K562 (cell line): ENCODE results near the gene CD46. TPM values are rescaled to one million over a fixed set of nuclear protein-coding genes. Genes with fewer than 3 reads are reported as not detected.

Experiments
- BMI1 ChIP-seq: fragments of 150-350 bp; IDR thresholded peaks from 2 replicates; pipeline ENCODE4 v1.6.1; 2014; ENCODE audit warnings: low read length
- BRD9 ChIP-seq: fragments of 450-650 bp; IDR thresholded peaks from 2 replicates; pipeline ENCODE4 v1.6.1; 2018; ENCODE audit warnings: low read depth; ENCODE audit not compliant: partially characterized antibody
- CCNT2 ChIP-seq: IDR thresholded peaks from 2 replicates; pipeline ENCODE4 v1.6.1; 2011; ENCODE audit warnings: borderline replicate concordance, low read depth, mild to moderate bottlenecking, moderate library complexity, mixed read lengths, low read length; ENCODE audit not compliant: insufficient read length; ENCODE audit errors: extremely low read depth
- CEBPB ChIP-seq: fragments of 450-650 bp; IDR thresholded peaks from 2 replicates; pipeline ENCODE4 v1.6.1; 2016; ENCODE audit warnings: missing genetic modification characterization, missing compliant biosample characterization
- E2F3 ChIP-seq: fragments of 250-450 bp; sonication (Bioruptor Pico); IDR thresholded peaks from 2 replicates; pipeline ENCODE4 v1.4.0; 2020; ENCODE audit warnings: mild to moderate bottlenecking
- ETS2 ChIP-seq: IDR thresholded peaks from 2 replicates; pipeline ENCODE4 v1.6.1; 2016; ENCODE audit warnings: borderline replicate concordance, missing genetic modification characterization, mild to moderate bottlenecking, moderate library complexity, missing compliant biosample characterization; ENCODE audit not compliant: poor library complexity, severe bottlenecking
- FOSL1 ChIP-seq: fragments of 200-800 bp; sonication (Bioruptor generic); conservative IDR thresholded peaks from 2 replicates; pipeline ENCODE4 v1.6.1; 2016; ENCODE audit warnings: missing genetic modification characterization, missing compliant biosample characterization
- FOXK2 ChIP-seq, 2 experiments: fragments of 450-650 bp; IDR thresholded peaks in 1 of 2; conservative IDR thresholded peaks in 1 of 2; 2 replicates each; pipeline ENCODE4 v1.6.1; 2016; ENCODE audit warnings: low read depth in 2 of 2, mild to moderate bottlenecking in 1 of 2
- GTF2E2 ChIP-seq: fragments of 200-800 bp; sonication (Bioruptor generic); IDR thresholded peaks from 2 replicates; pipeline ENCODE4 v1.6.1; 2016; ENCODE audit warnings: missing genetic modification characterization, missing compliant biosample characterization
- MCM5 ChIP-seq: fragments of 450-650 bp; IDR thresholded peaks from 2 replicates; pipeline ENCODE4 v1.6.1; 2016; ENCODE audit warnings: low read depth
- MTA2 ChIP-seq: fragments of 450-650 bp; IDR thresholded peaks from 2 replicates; pipeline ENCODE4 v1.6.1; 2016; ENCODE audit warnings: low read depth
- NR2C1 ChIP-seq, 2 experiments: fragments of 450-650 bp; IDR thresholded peaks; 2 replicates each; pipeline ENCODE4 v1.6.1; 2017; ENCODE audit warnings: mild to moderate bottlenecking in 2 of 2, antibody characterized with exemption in 1 of 2, inconsistent platforms in 1 of 2, missing compliant biosample characterization in 1 of 2, missing genetic modification characterization in 1 of 2
- TOE1 ChIP-seq, 2 experiments: fragments of 450-650 bp in 1 of 2; sonication (generic) in 1 of 2; formaldehyde crosslinking in 1 of 2; IDR thresholded peaks; 2 replicates each; pipeline versions ENCODE4 v1.7.1 to v1.8.0; 2016 to 2022; ENCODE audit warnings: borderline replicate concordance in 2 of 2, mild to moderate bottlenecking in 2 of 2, antibody characterized with exemption in 1 of 2, inconsistent platforms in 1 of 2, low read depth in 1 of 2, missing genetic modification reagents in 1 of 2, moderate library complexity in 1 of 2
- XRCC3 ChIP-seq: fragments of 450-650 bp; IDR thresholded peaks from 2 replicates; pipeline ENCODE4 v1.6.1; 2017; ENCODE audit warnings: mild to moderate bottlenecking, moderate library complexity
- ZNF140 ChIP-seq: fragments of 250-450 bp; sonication (Bioruptor Pico); IDR thresholded peaks from 2 replicates; pipeline ENCODE4 v1.8.0; 2021; ENCODE audit warnings: moderate library complexity, mild to moderate bottlenecking, inconsistent platforms
- ZNF175 ChIP-seq: fragments of 200-800 bp; sonication (Bioruptor generic); IDR thresholded peaks from 2 replicates; pipeline ENCODE4 v1.6.1; 2016; ENCODE audit warnings: low read depth, mild to moderate bottlenecking, missing genetic modification characterization, missing compliant biosample characterization
- ZNF324 ChIP-seq: fragments of 250-450 bp; sonication (Bioruptor Pico); IDR thresholded peaks from 2 replicates; pipeline ENCODE4 v1.4.0; 2020; ENCODE audit warnings: mild to moderate bottlenecking
- ZNF561 ChIP-seq: fragments of 450-650 bp; formaldehyde crosslinking; conservative IDR thresholded peaks from 2 replicates; pipeline ENCODE4 v1.4.0; 2020; ENCODE audit warnings: mild to moderate bottlenecking, moderate library complexity
- ZNF583 ChIP-seq: fragments of 250-450 bp; sonication (Bioruptor Pico); IDR thresholded peaks from 2 replicates; pipeline ENCODE4 v1.4.0; 2020
- ZNF699 ChIP-seq: fragments of 250-450 bp; sonication (Bioruptor Pico); IDR thresholded peaks from 2 replicates; pipeline ENCODE4 v1.8.0; 2021; ENCODE audit warnings: mild to moderate bottlenecking, moderate library complexity; ENCODE audit not compliant: insufficient replicate concordance
- polyA plus RNA-seq, 8 experiments: library from polyadenylated mRNA; depleted of rRNA in 4 of 8; stranded (reverse) in 5 of 8; unstranded in 3 of 8; fragments of >200 nt; fragmentation: Nextera tagmentation in 2 of 8; fragmentation: Illumina TruSeq in 1 of 8; extraction: Ambion mirVana in 2 of 8; extraction: Trizol in 1 of 8; gene quantifications; 2 replicates each; pipeline versions ENCODE4 v1.2.1 to v1.2.3, GENCODE V29; 2011 to 2014; ENCODE audit warnings: inconsistent platforms in 1 of 8, missing spikeins in 1 of 8
- total RNA-seq, 7 experiments: library from RNA; depleted of rRNA in 6 of 7; stranded (reverse); fragments of >200 nt in 6 of 7; fragmentation: Illumina TruSeq in 2 of 7; extraction: Trizol in 2 of 7; gene quantifications; 2 replicates each; pipeline versions ENCODE4 v1.2.1 to v1.2.3, GENCODE V29; 2011 to 2021; ENCODE audit warnings: low replicate concordance in 1 of 7
- TF ChIP-seq, protein P1 (sequence below): fragments of 450-650 bp; IDR thresholded peaks from one replicate; pipeline ENCODE4 v1.6.1; 2018; ENCODE audit warnings: mild to moderate bottlenecking, moderate library complexity; ENCODE audit not compliant: partially characterized antibody
- TF ChIP-seq, protein P2 (sequence below): fragments of 450-650 bp; IDR thresholded peaks from 2 replicates; pipeline ENCODE4 v1.6.1; 2017; ENCODE audit warnings: antibody characterized with exemption, mild to moderate bottlenecking

CD46 gene
- total and polyA plus RNA-seq, 9 of the 15 experiments (the other 6 are each of a cell fraction or from before 2014, with no cell fraction given), result 87.9 to 374 (median 156) TPM

DNA sequence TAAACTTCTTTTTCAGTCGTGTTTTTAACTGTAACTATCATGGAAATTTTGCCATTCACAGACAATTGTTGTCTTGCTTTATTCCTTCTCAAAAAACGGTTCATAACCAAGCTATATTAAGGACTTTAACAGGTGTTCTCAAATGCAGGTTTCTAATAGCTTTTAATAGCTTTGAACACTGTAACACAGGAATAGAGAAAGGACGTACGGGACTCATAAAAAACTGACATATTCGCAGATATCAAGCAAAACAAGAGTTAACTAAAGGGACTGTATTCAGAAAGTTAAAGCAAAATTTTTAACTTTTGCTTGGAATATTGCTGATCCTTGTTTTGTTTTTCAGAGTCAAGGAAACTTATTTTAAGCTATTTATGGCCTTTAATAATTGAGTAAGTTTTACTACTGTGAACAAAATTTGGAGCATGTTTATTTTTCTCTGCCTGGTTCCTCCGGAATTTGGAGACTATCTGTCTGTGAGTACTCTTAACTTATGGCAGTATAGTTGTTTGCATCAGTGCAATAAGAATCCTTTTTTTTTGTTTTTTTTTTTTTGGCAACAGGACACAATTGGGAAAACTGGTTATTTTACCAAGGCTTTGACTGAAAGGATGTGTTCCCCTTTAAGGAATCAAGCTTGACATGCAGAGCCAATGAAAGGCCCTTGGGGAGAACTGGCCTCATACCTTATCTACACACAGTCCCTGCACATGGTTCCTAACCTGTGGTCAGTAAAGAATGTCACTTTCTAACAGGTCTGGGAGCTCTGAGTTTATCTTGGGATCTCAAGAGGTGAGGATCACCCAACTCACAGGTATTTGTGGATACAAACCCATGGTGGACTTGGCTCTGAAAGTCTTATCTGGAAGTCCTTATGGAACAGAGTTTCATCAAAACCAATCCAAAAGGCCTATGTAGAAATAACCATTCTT is 5.8 kb upstream of the CD46 start (continued):
- TF ChIP-seq FOXK2 (conservative IDR thresholded peaks at IDR 0.05 in 1 of 2, IDR thresholded peaks at IDR 0.05 in 1 of 2; ENCODE audit: low read depth in 2 of 2), result peak; percentile 44 to 64; a peak in 3 of 4 replicates
- TF ChIP-seq MCM5, result no peak
- TF ChIP-seq NR2C1 (IDR thresholded peaks at IDR 0.05), result no peak
- no peak for TF ChIP-seq NR2C1 (tag; IDR thresholded peaks at IDR 0.05)
- TF ChIP-seq XRCC3, result no peak
- TF ChIP-seq CCNT2, result peak; percentile 30
- 0 out of 2 replicates have a peak, but pooled peaks have one; percentile 5 for TF ChIP-seq ZNF175 (CRISPR knock-in tag)
- no peak for TF ChIP-seq CEBPB
- TF ChIP-seq ZNF324 (CRISPR knock-in tag), result no peak
- TF ChIP-seq, protein P1, sequence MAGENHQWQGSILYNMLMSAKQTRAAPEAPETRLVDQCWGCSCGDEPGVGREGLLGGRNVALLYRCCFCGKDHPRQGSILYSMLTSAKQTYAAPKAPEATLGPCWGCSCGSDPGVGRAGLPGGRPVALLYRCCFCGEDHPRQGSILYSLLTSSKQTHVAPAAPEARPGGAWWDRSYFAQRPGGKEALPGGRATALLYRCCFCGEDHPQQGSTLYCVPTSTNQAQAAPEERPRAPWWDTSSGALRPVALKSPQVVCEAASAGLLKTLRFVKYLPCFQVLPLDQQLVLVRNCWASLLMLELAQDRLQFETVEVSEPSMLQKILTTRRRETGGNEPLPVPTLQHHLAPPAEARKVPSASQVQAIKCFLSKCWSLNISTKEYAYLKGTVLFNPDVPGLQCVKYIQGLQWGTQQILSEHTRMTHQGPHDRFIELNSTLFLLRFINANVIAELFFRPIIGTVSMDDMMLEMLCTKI, result no peak
- TF ChIP-seq ZNF583 (CRISPR knock-in tag), result 0 out of 2 replicates have a peak, but pooled peaks have one; percentile 50
- no peak for TF ChIP-seq ZNF561 (CRISPR knock-in tag)
- no peak for TF ChIP-seq ZNF140 (CRISPR knock-in tag)
- no peak for TF ChIP-seq GTF2E2 (tag)
- no peak for TF ChIP-seq BRD9
- TF ChIP-seq BMI1, result no peak
- no peak for TF ChIP-seq E2F3
- 0 out of 2 replicates have a peak, but pooled peaks have one; percentile 15 for TF ChIP-seq TOE1 (IDR thresholded peaks at IDR 0.05; ENCODE audit: borderline replicate concordance)
- no peak for TF ChIP-seq TOE1 (CRISPR knock-in tag; IDR thresholded peaks at IDR 0.05; ENCODE audit: borderline replicate concordance, low read depth)
- TF ChIP-seq ZNF699 (CRISPR knock-in tag), result no peak
- peak; percentile 69 for TF ChIP-seq MTA2
- TF ChIP-seq, protein P2, sequence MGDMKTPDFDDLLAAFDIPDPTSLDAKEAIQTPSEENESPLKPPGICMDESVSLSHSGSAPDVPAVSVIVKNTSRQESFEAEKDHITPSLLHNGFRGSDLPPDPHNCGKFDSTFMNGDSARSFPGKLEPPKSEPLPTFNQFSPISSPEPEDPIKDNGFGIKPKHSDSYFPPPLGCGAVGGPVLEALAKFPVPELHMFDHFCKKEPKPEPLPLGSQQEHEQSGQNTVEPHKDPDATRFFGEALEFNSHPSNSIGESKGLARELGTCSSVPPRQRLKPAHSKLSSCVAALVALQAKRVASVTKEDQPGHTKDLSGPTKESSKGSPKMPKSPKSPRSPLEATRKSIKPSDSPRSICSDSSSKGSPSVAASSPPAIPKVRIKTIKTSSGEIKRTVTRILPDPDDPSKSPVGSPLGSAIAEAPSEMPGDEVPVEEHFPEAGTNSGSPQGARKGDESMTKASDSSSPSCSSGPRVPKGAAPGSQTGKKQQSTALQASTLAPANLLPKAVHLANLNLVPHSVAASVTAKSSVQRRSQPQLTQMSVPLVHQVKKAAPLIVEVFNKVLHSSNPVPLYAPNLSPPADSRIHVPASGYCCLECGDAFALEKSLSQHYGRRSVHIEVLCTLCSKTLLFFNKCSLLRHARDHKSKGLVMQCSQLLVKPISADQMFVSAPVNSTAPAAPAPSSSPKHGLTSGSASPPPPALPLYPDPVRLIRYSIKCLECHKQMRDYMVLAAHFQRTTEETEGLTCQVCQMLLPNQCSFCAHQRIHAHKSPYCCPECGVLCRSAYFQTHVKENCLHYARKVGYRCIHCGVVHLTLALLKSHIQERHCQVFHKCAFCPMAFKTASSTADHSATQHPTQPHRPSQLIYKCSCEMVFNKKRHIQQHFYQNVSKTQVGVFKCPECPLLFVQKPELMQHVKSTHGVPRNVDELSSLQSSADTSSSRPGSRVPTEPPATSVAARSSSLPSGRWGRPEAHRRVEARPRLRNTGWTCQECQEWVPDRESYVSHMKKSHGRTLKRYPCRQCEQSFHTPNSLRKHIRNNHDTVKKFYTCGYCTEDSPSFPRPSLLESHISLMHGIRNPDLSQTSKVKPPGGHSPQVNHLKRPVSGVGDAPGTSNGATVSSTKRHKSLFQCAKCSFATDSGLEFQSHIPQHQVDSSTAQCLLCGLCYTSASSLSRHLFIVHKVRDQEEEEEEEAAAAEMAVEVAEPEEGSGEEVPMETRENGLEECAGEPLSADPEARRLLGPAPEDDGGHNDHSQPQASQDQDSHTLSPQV, result peak; percentile 92
- TF ChIP-seq ETS2, result no peak
- peak; percentile 37; the same call in 1 of the 2 replicates for TF ChIP-seq FOSL1
